IMR-90 (cell line): Measurements from ENCODE around the gene SFXN2. TPM values are rescaled to one million over a fixed set of nuclear protein-coding genes. Genes with fewer than 3 reads are reported as not detected.

Source experiments
- ATAC-seq: fragments of 200-7000 bp; cut with Tn5 transposase; 2 replicates; pipeline ENCODE4 v1.9.1; 2020; ENCODE audit warnings: low read depth, mild to moderate bottlenecking, moderate library complexity
- BruUV-seq: library from RNA; stranded (reverse); fragments of 400-500 nt; replicated peaks from 2 replicates; lab custom pipeline; 2021; lab: Mats Ljungman, UMichigan
- CTCF ChIA-PET: fragments of 300-600 bp; formaldehyde crosslinking; extraction: SDS; loops from one replicate; lab custom pipeline; 2021; ENCODE audit warnings: antibody characterized with exemption; lab: Yijun Ruan, JAX
- POLR2A ChIA-PET: fragments of 300-600 bp; sonication (Branson Sonifier 250); formaldehyde crosslinking; loops from one replicate; lab custom pipeline; 2022; ENCODE audit warnings: antibody characterized with exemption; ENCODE audit not compliant: unreplicated experiment; lab: Charles Lee
- DNase-seq: peaks from one replicate; pipeline ENCODE4 v3.0.0; 2013
- H2AFZ ChIP-seq: replicated peaks from 2 replicates; pipeline ENCODE3; 2013; ENCODE audit warnings: low read length, mild to moderate bottlenecking; ENCODE audit not compliant: poor library complexity
- H2AK5ac ChIP-seq: 2 replicates; pipeline ENCODE4 v1.6.1; 2013; ENCODE audit warnings: low read depth, low read length, inconsistent platforms
- H2AK9ac ChIP-seq: replicated peaks from 2 replicates; pipeline ENCODE3; 2013; ENCODE audit warnings: mild to moderate bottlenecking, low read depth, low read length, moderate library complexity; ENCODE audit not compliant: poor library complexity
- H2BK120ac ChIP-seq: 2 replicates; pipeline ENCODE4 v1.6.1; 2013; ENCODE audit warnings: low read depth, low read length, inconsistent platforms
- H2BK15ac ChIP-seq: 3 replicates; pipeline ENCODE4 v1.6.1; 2013; ENCODE audit warnings: low read depth, low read length, inconsistent platforms
- H2BK20ac ChIP-seq: 2 replicates; pipeline ENCODE4 v1.6.1; 2013; ENCODE audit warnings: low read depth, mild to moderate bottlenecking, inconsistent platforms, low read length, moderate library complexity
- H2BK5ac ChIP-seq: 2 replicates; pipeline ENCODE4 v1.6.1; 2013; ENCODE audit warnings: mild to moderate bottlenecking, low read depth, low read length, inconsistent platforms; ENCODE audit not compliant: poor library complexity, severe bottlenecking
- H3K14ac ChIP-seq: replicated peaks from 2 replicates; pipeline ENCODE4 v1.6.1; 2013; ENCODE audit warnings: low read depth, low read length, inconsistent platforms
- H3K18ac ChIP-seq: 2 replicates; pipeline ENCODE4 v1.6.1; 2013; ENCODE audit warnings: low read depth, low read length, control low read depth
- H3K23ac ChIP-seq: 2 replicates; pipeline ENCODE4 v1.6.1; 2013; ENCODE audit warnings: low read depth, low read length, inconsistent platforms
- H3K27ac ChIP-seq: 2 replicates; pipeline ENCODE4 v1.5.1; 2013; ENCODE audit warnings: mild to moderate bottlenecking, control low read depth, low read length; ENCODE audit not compliant: insufficient read depth
- H3K27me3 ChIP-seq: 2 replicates; pipeline ENCODE4 v1.6.1; 2013; ENCODE audit warnings: low read length; ENCODE audit not compliant: control insufficient read depth, insufficient read depth
- H3K36me3 ChIP-seq: 2 replicates; pipeline ENCODE4 v1.6.1; 2013; ENCODE audit warnings: low read length, mixed read lengths; ENCODE audit not compliant: control insufficient read depth, insufficient read depth
- H3K4ac ChIP-seq: 2 replicates; pipeline ENCODE4 v1.6.1; 2013; ENCODE audit warnings: low read depth, low read length, inconsistent platforms
- H3K4me1 ChIP-seq: 2 replicates; pipeline ENCODE4 v1.6.1; 2013; ENCODE audit warnings: low read length, mixed read lengths; ENCODE audit not compliant: control insufficient read depth, insufficient read depth
- H3K4me2 ChIP-seq: 2 replicates; pipeline ENCODE4 v1.6.1; 2013; ENCODE audit warnings: low read depth, mild to moderate bottlenecking, control low read depth, low read length, moderate library complexity
- H3K4me3 ChIP-seq: 2 replicates; pipeline ENCODE4 v1.5.1; 2013; ENCODE audit warnings: low read depth, mild to moderate bottlenecking, control low read depth, low read length, moderate library complexity; ENCODE audit not compliant: insufficient read depth
- H3K56ac ChIP-seq: 2 replicates; pipeline ENCODE4 v1.6.1; 2013; ENCODE audit warnings: low read length, inconsistent platforms; ENCODE audit not compliant: insufficient read depth; ENCODE audit errors: extremely low read depth
- H3K79me1 ChIP-seq, 2 experiments: 2 replicates each; pipeline ENCODE4 v1.6.1; 2013; ENCODE audit warnings: low read length in 2 of 2, inconsistent platforms in 1 of 2, low read depth in 1 of 2
- H3K9ac ChIP-seq: 2 replicates; pipeline ENCODE4 v1.6.1; 2013; ENCODE audit warnings: low read depth, low read length, control low read depth
- H3K9me1 ChIP-seq: 2 replicates; pipeline ENCODE4 v1.6.1; 2013; ENCODE audit warnings: low read length, inconsistent platforms; ENCODE audit not compliant: insufficient read depth
- H3K9me3 ChIP-seq: 2 replicates; pipeline ENCODE4 v1.6.1; 2013; ENCODE audit warnings: low read length; ENCODE audit not compliant: control insufficient read depth, insufficient read depth
- H4K20me1 ChIP-seq: 2 replicates; pipeline ENCODE4 v1.6.1; 2013; ENCODE audit warnings: low read length, inconsistent platforms; ENCODE audit not compliant: insufficient read depth
- H4K5ac ChIP-seq: 2 replicates; pipeline ENCODE4 v1.6.1; 2013; ENCODE audit warnings: mild to moderate bottlenecking, low read depth, low read length, control low read depth
- H4K8ac ChIP-seq, 2 experiments: 2 replicates each; pipeline ENCODE4 v1.6.1; 2013; ENCODE audit warnings: low read depth in 2 of 2, low read length in 2 of 2, control low read depth in 1 of 2, inconsistent platforms in 1 of 2
- H4K91ac ChIP-seq: 2 replicates; pipeline ENCODE4 v1.6.1; 2013; ENCODE audit warnings: low read depth, low read length, inconsistent platforms; ENCODE audit not compliant: insufficient read depth
- BHLHE40 ChIP-seq: fragments of 150-350 bp; IDR thresholded peaks from 2 replicates; pipeline ENCODE4 v1.6.1; 2016; ENCODE audit warnings: mild to moderate bottlenecking, low read depth, low read length
- CHD1 ChIP-seq: IDR thresholded peaks from 2 replicates; pipeline ENCODE4 v1.6.1; 2012; ENCODE audit warnings: low read depth, low read length, improper control_type of control experiment
- FOS ChIP-seq: fragments of 150-350 bp; IDR thresholded peaks from 2 replicates; pipeline ENCODE4 v1.6.1; 2016; ENCODE audit warnings: low read depth, low read length
- MAFK ChIP-seq: IDR thresholded peaks from 2 replicates; pipeline ENCODE4 v1.6.1; 2012; ENCODE audit warnings: low read depth, low read length, improper control_type of control experiment
- MAZ ChIP-seq: IDR thresholded peaks from 2 replicates; pipeline ENCODE4 v1.6.1; 2012; ENCODE audit warnings: low read depth, mild to moderate bottlenecking, low read length, improper control_type of control experiment, moderate library complexity, borderline replicate concordance
- MXI1 ChIP-seq: IDR thresholded peaks from 2 replicates; pipeline ENCODE4 v1.6.1; 2012; ENCODE audit warnings: low read depth, mild to moderate bottlenecking, low read length, moderate library complexity, borderline replicate concordance
- NFE2L2 ChIP-seq: fragments of 150-350 bp; IDR thresholded peaks from 2 replicates; pipeline ENCODE4 v1.6.1; 2016; ENCODE audit warnings: low read depth, mild to moderate bottlenecking, low read length
- POLR2A ChIP-seq: IDR thresholded peaks from 2 replicates; pipeline ENCODE4 v1.6.1; 2012; ENCODE audit warnings: mild to moderate bottlenecking, low read depth, low read length
- RAD21 ChIP-seq: IDR thresholded peaks from 2 replicates; pipeline ENCODE4 v1.6.1; 2012; ENCODE audit warnings: low read length, improper control_type of control experiment
- SMC3 ChIP-seq: fragments of 150-350 bp; IDR thresholded peaks from 2 replicates; pipeline ENCODE4 v1.6.1; 2016; ENCODE audit warnings: low read depth, mild to moderate bottlenecking, antibody characterized with exemption, low read length, moderate library complexity
- WGBS, 2 experiments: methylation state at CpG; one replicate each; pipeline versions ENCODE4 v1.1.5 to v1.1.7; 2013; ENCODE audit warnings: missing lambda C conversion rate in 2 of 2; ENCODE audit not compliant: insufficient read length in 1 of 2; ENCODE audit errors: extremely low coverage in 2 of 2; 5-methylcytosine and 5-hydroxymethylcytosine counted together
- dilution Hi-C: fragments of 300-500 bp; cut with HindIII; formaldehyde crosslinking; loops from one replicate; pipeline ENCODE4 v1.14.3; 2018; ENCODE audit warnings: low sequenced_read_pairs; ENCODE audit not compliant: unreplicated experiment
- in situ Hi-C: fragments of 300-500 bp; cut with MboI; formaldehyde crosslinking; loops from 3 replicates; pipeline ENCODE4 v1.14.3; 2019; ENCODE audit warnings: low sequenced_read_pairs, inconsistent platforms, mixed read lengths
- intact Hi-C: fragments of 100-400 bp; cut with micrococcal nuclease; formaldehyde crosslinking; loops from 2 replicates; pipeline ENCODE4 v1.10.0; 2022
- polyA plus RNA-seq, 3 experiments: library from polyadenylated mRNA; depleted of rRNA; stranded (reverse); fragments of >200 nt; gene quantifications; 2 replicates each; pipeline ENCODE4 v1.2.3, GENCODE V29; 2012; ENCODE audit warnings: low replicate concordance in 1 of 3
- total RNA-seq: library from RNA; depleted of rRNA; stranded (reverse); fragments of >200 nt; gene quantifications from 2 replicates; pipeline ENCODE4 v1.2.3, GENCODE V29; 2012
- TF ChIP-seq, protein P1 (sequence below): conservative IDR thresholded peaks from 2 replicates; pipeline ENCODE4 v1.5.1; 2012; ENCODE audit warnings: mild to moderate bottlenecking, low read depth, low read length, improper control_type of control experiment

The SFXN2 gene
- total and polyA plus RNA-seq, 2 of the 4 experiments (the other 2 are of a cell fraction), result 6.9 to 11.7 TPM

DNA sequence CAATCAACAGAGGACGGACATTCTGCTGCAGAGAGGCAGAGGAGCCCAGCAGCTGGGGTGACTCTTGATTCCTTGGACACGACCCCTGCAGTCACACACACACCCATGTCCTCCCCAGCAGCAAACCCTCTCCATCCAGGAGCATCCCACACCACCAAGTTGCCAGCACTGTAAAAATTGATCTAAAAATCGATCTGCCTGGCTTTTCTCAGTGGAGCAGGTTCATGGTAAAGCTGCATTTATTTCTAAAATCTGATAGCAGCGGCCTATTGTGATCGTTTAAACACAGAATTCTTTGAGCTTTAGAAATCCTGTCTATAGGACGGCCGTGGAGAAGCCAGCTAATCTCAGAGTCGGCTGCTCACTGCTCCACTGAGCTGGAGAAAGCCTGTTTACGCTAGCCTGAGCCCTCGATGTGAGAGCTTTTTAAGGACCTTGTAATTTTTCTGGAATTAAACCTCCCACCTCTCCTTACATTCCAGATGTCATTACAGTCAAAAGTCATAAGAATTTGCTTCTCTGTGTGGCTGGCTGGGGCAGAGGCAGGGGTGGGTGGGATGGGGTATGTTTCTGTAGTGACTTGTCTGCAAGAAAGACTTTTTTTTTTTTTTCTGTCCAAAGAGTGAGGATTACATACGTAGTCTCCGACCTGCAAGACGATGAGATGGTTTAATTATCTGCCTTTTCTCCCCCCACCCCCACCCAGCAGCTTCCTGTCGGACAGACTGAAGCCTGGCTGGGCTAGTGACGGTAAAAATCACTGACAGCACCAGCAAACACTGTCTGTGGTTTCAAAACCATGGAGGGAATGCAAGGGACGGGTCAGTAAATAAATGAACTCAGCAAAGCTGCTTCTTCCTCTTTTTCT is 38.5 kb upstream of the SFXN2 start:
- in situ Hi-C loops, result no loop called here
- H3K4me1 ChIP-seq, result peaks cover 49% of the 10 kb centered on the region
- intact Hi-C loops, result loop anchor here (1.0 to 2.0 kb wide), 2 partner anchors 29 to 174 kb away; partner anchors contain the start of gene ACTR1A
- peak overlapping the region; percentile 97 for H4K91ac ChIP-seq
- H4K5ac ChIP-seq, result peak overlapping the region; percentile 76
- peak overlapping the region; percentile 85 for H3K9ac ChIP-seq
- peak overlapping the region; percentile 89 for H3K27ac ChIP-seq
- H2BK120ac ChIP-seq, result peak overlapping the region; percentile 97
- H3K4ac ChIP-seq, result peak overlapping the region; percentile 96
- POLR2A ChIA-PET, result interaction anchor here (0.7 to 1.1 kb wide), 3 partner anchors 15 to 91 kb away, joined by 3 to 14 read pairs (median 4); no protein-coding TSS in a partner anchor
- TF ChIP-seq SMC3, result 0 out of 2 replicates have a peak, but pooled peaks have one; percentile 12
- peak; percentile 57; the same call in 1 of the 2 replicates for TF ChIP-seq MXI1
- TF ChIP-seq BHLHE40, result no peak; the same call in 1 of the 2 replicates
- TF ChIP-seq MAFK, result peak; percentile 38
- peak; percentile 44; the same call in 1 of the 2 replicates for TF ChIP-seq NFE2L2
- TF ChIP-seq RAD21, result no peak
- TF ChIP-seq, protein P1, sequence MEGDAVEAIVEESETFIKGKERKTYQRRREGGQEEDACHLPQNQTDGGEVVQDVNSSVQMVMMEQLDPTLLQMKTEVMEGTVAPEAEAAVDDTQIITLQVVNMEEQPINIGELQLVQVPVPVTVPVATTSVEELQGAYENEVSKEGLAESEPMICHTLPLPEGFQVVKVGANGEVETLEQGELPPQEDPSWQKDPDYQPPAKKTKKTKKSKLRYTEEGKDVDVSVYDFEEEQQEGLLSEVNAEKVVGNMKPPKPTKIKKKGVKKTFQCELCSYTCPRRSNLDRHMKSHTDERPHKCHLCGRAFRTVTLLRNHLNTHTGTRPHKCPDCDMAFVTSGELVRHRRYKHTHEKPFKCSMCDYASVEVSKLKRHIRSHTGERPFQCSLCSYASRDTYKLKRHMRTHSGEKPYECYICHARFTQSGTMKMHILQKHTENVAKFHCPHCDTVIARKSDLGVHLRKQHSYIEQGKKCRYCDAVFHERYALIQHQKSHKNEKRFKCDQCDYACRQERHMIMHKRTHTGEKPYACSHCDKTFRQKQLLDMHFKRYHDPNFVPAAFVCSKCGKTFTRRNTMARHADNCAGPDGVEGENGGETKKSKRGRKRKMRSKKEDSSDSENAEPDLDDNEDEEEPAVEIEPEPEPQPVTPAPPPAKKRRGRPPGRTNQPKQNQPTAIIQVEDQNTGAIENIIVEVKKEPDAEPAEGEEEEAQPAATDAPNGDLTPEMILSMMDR, result no peak
- peak; percentile 31; the same call in 1 of the 2 replicates for TF ChIP-seq MAZ
- TF ChIP-seq CHD1, result no peak
- peak; percentile 38; the same call in 1 of the 2 replicates for TF ChIP-seq POLR2A
- TF ChIP-seq FOS, result no peak
- H2BK15ac ChIP-seq, result peak overlapping the region; percentile 87; the same call in 2 of the 3 replicates
- CTCF ChIA-PET, result interaction anchor here (0.6 to 1.2 kb wide), 6 partner anchors 10 to 494 kb away, joined by 3 to 5 read pairs (median 4); no protein-coding TSS in a partner anchor
- peak overlapping the region; percentile 75 for H2AK9ac ChIP-seq
- peaks cover 9 to 53% of the 10 kb centered on the region in 2 experiments; a peak in 3 of 4 replicates for H3K79me1 ChIP-seq
- no TSS peak for BruUV-seq
- H2BK20ac ChIP-seq, result peak overlapping the region; percentile 93
- no peaks in the 10 kb centered on the region for H3K9me3 ChIP-seq
- H3K56ac ChIP-seq, result peak overlapping the region; percentile 95
- no peaks in the 10 kb centered on the region for H3K27me3 ChIP-seq
- peak overlapping the region; percentile 93 for H3K23ac ChIP-seq
- H3K9me1 ChIP-seq, result peaks cover 22% of the 10 kb centered on the region
- dilution Hi-C loops, result no loop called here
- no peaks in the 10 kb centered on the region for H4K20me1 ChIP-seq
- H3K18ac ChIP-seq, result peak overlapping the region; percentile 83
- peak overlapping the region; percentile 97 for H2BK5ac ChIP-seq
- H4K8ac ChIP-seq, result peak overlapping the region; percentile 78 to 93
- peak overlapping the region; percentile 93 for H3K14ac ChIP-seq
- H2AFZ ChIP-seq, result peak overlapping the region; percentile 73
- DNase-seq (peak; percentile 98), ATAC-seq (peak; percentile 77)
- H3K36me3 ChIP-seq, result no peaks in the 10 kb centered on the region
- WGBS, 2 experiments, result 0% methylated on average over 2 of the region's 16 CpGs; no CpG with 5 or more reads in 1 of the 2 experiments
- peak overlapping the region; percentile 72 for H2AK5ac ChIP-seq
- peak overlapping the region; percentile 1; the same call in 1 of the 2 replicates for H3K4me3 ChIP-seq
- peak overlapping the region; percentile 72 for H3K4me2 ChIP-seq
